Esophagus muscularis mucosa (tissue), 4 donors: ENCODE data around the gene ANKRD39. TPM values are rescaled to one million over a fixed set of nuclear protein-coding genes. Genes with fewer than 3 reads are reported as not detected.

Source experiments
- DNase-seq: peaks from one replicate; pipeline ENCODE4 v3.0.0-alpha.2; 2017; ENCODE audit errors: extremely low spot score
- H3K27ac ChIP-seq, 4 donors: fragments of 200-600 bp; sonication (generic); replicated peaks in 1 of 4; 1 replicate in 3 of 4; 2 replicates in 1 of 4; pipeline ENCODE4 v1.5.1; 2016 to 2019; ENCODE audit warnings: mild to moderate bottlenecking in 1 of 4
- H3K27me3 ChIP-seq, 4 donors: fragments of 200-600 bp; sonication (generic); one replicate each; pipeline versions ENCODE4 v1.5.1 to v1.6.0; 2016 to 2019
- H3K36me3 ChIP-seq, 4 donors: fragments of 200-600 bp; sonication (generic); one replicate each; pipeline ENCODE4 v1.5.1; 2016 to 2019
- H3K4me1 ChIP-seq, 4 donors: fragments of 200-600 bp; sonication (generic); one replicate each; pipeline ENCODE4 v1.5.1; 2016 to 2019
- H3K4me3 ChIP-seq, 4 donors: fragments of 200-600 bp; sonication (generic); 1 replicate in 2 of 4; 2 replicates in 2 of 4; pipeline ENCODE4 v1.5.1; 2016 to 2019; ENCODE audit warnings: mild to moderate bottlenecking in 4 of 4, moderate library complexity in 1 of 4
- H3K9me3 ChIP-seq, 4 donors: fragments of 200-600 bp; sonication (generic); 1 replicate in 3 of 4; 2 replicates in 1 of 4; pipeline ENCODE4 v1.5.1; 2016 to 2019
- CTCF ChIP-seq, 3 experiments: fragments of 200-600 bp in 2 of 3; fragments of 450-650 bp in 1 of 3; sonication (generic) in 2 of 3; IDR thresholded peaks; one replicate each; pipeline ENCODE4 v1.5.1; 2017 to 2019; ENCODE audit warnings: antibody characterized with exemption in 3 of 3, mild to moderate bottlenecking in 2 of 3, moderate library complexity in 1 of 3
- EP300 ChIP-seq: sonication (generic); formaldehyde crosslinking; IDR thresholded peaks from one replicate; pipeline ENCODE4 v1.6.1; 2017; ENCODE audit warnings: antibody characterized with exemption
- POLR2A ChIP-seq: fragments of 450-650 bp; IDR thresholded peaks from one replicate; pipeline ENCODE4 v1.6.1; 2017; ENCODE audit warnings: antibody characterized with exemption, moderate library complexity, mild to moderate bottlenecking, low read depth
- POLR2AphosphoS5 ChIP-seq, 2 donors: sonication (generic); formaldehyde crosslinking; IDR thresholded peaks; one replicate each; pipeline ENCODE4 v1.6.1; 2017; ENCODE audit warnings: antibody characterized with exemption in 2 of 2
- WGBS: methylation state at CpG from one replicate; pipeline ENCODE4 v1.1.5; 2018; 5-methylcytosine and 5-hydroxymethylcytosine counted together
- intact Hi-C: fragments of 100-400 bp; cut with DNase I; formaldehyde crosslinking; loops from one replicate; pipeline ENCODE4 v1.15.1; 2023
- total RNA-seq, 4 donors: library from RNA; depleted of rRNA; stranded (reverse); fragments of >200 nt; gene quantifications; one replicate each; pipeline versions ENCODE4 v1.1.0 to v1.2.1, GENCODE V29; 2016

The ANKRD39 gene
- total RNA-seq, 4 donors from 2014 or later: 12.4 to 17.2 (median 14.7) TPM

- H3K4me3 ChIP-seq: no peak overlapping the region
- peaks cover 0 to 33% (median 14%) of the 10 kb centered on the region in 4 donors for H3K36me3 ChIP-seq
- 93% methylated on average over 2 of the region's 5 CpGs for WGBS
- H3K27ac ChIP-seq: no peak overlapping the region
- DNase-seq: no peak
- H3K27me3 ChIP-seq: no peaks in the 10 kb centered on the region
- intact Hi-C loops: loop anchor here (10.0 kb wide), 1 partner anchor 176 kb away; the partner anchor contains the start of gene KANSL3
- no peaks in the 10 kb centered on the region for H3K9me3 ChIP-seq
- H3K4me1 ChIP-seq: peaks cover 16 to 19% (median 17%) of the 10 kb centered on the region in 4 donors
- TF ChIP-seq EP300 (no peak), POLR2AphosphoS5 (IDR thresholded peaks at IDR 0.05) (no peak), CTCF (IDR thresholded peaks at IDR 0.05) (no peak), POLR2A (no peak)
Measured at GRCh38 chr2:96810783-96811192, 47.0 kb downstream of the ANKRD39 start.

- no peak overlapping the region for H3K27ac ChIP-seq
- peaks cover 13 to 19% (median 14%) of the 10 kb centered on the region in 4 donors for H3K4me1 ChIP-seq
- H3K9me3 ChIP-seq: no peaks in the 10 kb centered on the region
- H3K27me3 ChIP-seq: no peaks in the 10 kb centered on the region
- H3K4me3 ChIP-seq: no peak overlapping the region
- DNase-seq: no peak
- 86% methylated on average over 10 of the region's 12 CpGs for WGBS
- intact Hi-C loops: loop anchor here (10.0 kb wide), 1 partner anchor 175 kb away; the partner anchor contains the start of gene KANSL3
- TF ChIP-seq POLR2A: no peak
- no peak for TF ChIP-seq CTCF (IDR thresholded peaks at IDR 0.05)
- no peak for TF ChIP-seq EP300
- no peak for TF ChIP-seq POLR2AphosphoS5 (IDR thresholded peaks at IDR 0.05)
- peaks cover 0 to 33% (median 14%) of the 10 kb centered on the region in 4 donors for H3K36me3 ChIP-seq
Measured at GRCh38 chr2:96809951-96810782, 47.6 kb downstream of the ANKRD39 start.

- intact Hi-C loops: no loop called here
- DNase-seq: no peak
- Histone ChIP-seq H3K27me3 (no peaks in the 10 kb centered on the region), H3K36me3 (peaks cover 1 to 35% (median 17%) of the 10 kb centered on the region in 4 donors), H3K4me1 (peaks cover 9 to 19% (median 11%) of the 10 kb centered on the region in 4 donors), H3K4me3 (no peak overlapping the region), H3K9me3 (no peaks in the 10 kb centered on the region), H3K27ac (no peak overlapping the region)
- 71% methylated on average over 6 of the region's 13 CpGs for WGBS
- no peak for TF ChIP-seq CTCF (IDR thresholded peaks at IDR 0.05)
- no peak for TF ChIP-seq EP300
- TF ChIP-seq POLR2A: no peak
- no peak for TF ChIP-seq POLR2AphosphoS5 (IDR thresholded peaks at IDR 0.05)
Measured at GRCh38 chr2:96809216-96809882, 48.5 kb downstream of the ANKRD39 start.

GRCh38 chr2:96808176-96808837 lies 49.5 kb downstream of the ANKRD39 start:
- intact Hi-C loops: no loop called here
- no peak for DNase-seq

More at GRCh38 chr2:96808176-96808837, 49.5 kb downstream of the ANKRD39 start:
- peaks cover 3 to 39% (median 18%) of the 10 kb centered on the region in 4 donors for H3K36me3 ChIP-seq
- H3K27me3 ChIP-seq: no peaks in the 10 kb centered on the region
- no peak for TF ChIP-seq EP300
- TF ChIP-seq POLR2A: no peak
- no peak for TF ChIP-seq POLR2AphosphoS5 (IDR thresholded peaks at IDR 0.05)
- TF ChIP-seq CTCF (IDR thresholded peaks at IDR 0.05): no peak
- H3K4me3 ChIP-seq: no peak overlapping the region
- 89% methylated on average over 9 of the region's 10 CpGs for WGBS
- H3K27ac ChIP-seq: no peak overlapping the region
- peaks cover 9 to 16% (median 11%) of the 10 kb centered on the region in 4 donors for H3K4me1 ChIP-seq
- no peaks in the 10 kb centered on the region for H3K9me3 ChIP-seq
